ENCODE results near the gene DCUN1D2.

DCUN1D2 gene

DNA sequence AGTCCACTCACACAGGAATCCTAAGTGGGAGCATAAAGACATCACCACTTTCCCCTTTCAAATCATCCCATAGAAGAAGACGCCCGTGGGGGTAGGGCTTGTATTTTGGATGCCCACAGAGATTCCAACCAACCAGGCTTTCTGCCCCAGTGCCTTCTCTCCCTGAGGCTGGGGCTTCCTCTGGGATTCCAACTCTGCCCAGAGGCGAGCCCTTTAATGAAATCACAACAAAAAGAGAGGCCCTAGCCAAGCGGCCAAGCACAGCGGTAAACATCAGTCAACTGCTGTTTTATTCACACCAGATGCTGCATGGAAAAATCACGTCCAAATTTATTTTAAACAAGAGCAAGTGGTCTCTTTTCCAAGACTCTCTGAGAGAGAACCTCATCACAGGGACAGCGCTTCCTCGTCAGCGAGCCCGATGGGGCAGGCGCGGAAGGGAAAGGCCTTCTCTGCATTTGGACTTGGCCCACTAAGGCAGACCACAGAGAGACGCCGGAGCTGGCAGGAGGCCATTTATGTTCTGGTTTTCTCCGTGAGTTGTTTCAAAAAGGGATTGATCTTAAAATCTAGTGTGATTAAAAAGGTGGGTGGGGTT is 68.7 kb downstream of the DCUN1D2 start:
- Histone ChIP-seq H3K9me3 (no peaks in the 10 kb centered on the region), H3K27me3 (peaks cover 6% of the 10 kb centered on the region), H3K4me3 (ENCODE audit: low read depth, low read length) (peak overlapping the region; percentile 26), H3K4me1 (no peaks in the 10 kb centered on the region), H3K36me3 (no peaks in the 10 kb centered on the region)
- no peak for DNase-seq
- TF ChIP-seq, protein P1, sequence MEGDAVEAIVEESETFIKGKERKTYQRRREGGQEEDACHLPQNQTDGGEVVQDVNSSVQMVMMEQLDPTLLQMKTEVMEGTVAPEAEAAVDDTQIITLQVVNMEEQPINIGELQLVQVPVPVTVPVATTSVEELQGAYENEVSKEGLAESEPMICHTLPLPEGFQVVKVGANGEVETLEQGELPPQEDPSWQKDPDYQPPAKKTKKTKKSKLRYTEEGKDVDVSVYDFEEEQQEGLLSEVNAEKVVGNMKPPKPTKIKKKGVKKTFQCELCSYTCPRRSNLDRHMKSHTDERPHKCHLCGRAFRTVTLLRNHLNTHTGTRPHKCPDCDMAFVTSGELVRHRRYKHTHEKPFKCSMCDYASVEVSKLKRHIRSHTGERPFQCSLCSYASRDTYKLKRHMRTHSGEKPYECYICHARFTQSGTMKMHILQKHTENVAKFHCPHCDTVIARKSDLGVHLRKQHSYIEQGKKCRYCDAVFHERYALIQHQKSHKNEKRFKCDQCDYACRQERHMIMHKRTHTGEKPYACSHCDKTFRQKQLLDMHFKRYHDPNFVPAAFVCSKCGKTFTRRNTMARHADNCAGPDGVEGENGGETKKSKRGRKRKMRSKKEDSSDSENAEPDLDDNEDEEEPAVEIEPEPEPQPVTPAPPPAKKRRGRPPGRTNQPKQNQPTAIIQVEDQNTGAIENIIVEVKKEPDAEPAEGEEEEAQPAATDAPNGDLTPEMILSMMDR (IDR thresholded peaks at IDR 0.05; ENCODE audit: low read depth, low read length): no peak

DNA sequence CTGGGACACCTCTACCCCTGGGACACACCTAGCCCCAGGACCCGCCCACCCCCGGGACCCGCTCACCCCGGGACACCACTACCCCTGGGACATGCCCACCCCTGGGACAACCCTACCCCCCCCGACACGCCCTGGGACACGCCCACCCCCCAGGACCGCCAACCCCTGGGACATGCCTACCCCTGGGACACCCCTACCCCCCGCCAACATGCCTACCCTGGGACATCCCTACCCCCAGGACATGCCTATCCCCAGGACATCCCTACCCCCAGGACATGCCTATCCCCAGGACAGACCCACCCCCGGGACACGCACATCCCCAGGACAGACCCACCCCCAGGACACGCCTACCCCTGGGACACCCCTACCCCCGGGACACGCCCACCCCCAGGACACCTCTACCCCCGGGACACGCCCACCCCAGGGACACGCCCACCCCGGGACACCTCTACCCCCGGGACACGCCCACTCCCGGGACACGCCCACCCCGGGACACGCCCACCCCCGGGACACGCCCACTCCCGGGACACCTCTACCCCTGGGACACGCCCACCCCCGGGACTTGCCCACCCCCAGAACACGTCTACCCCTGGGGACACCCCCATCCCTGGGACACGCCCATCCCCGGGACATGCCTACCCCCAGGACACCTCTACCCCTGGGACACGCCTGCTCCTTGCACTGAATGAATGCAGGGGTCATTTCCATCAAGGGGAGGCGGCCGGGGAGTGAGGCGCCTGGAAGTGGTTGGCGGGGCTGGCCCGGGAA is 69.5 kb downstream of the DCUN1D2 start:
- Histone ChIP-seq H3K27me3 (peaks cover 6% of the 10 kb centered on the region), H3K9me3 (no peaks in the 10 kb centered on the region), H3K4me1 (no peaks in the 10 kb centered on the region), H3K36me3 (no peaks in the 10 kb centered on the region), H3K4me3 (ENCODE audit: low read depth, low read length) (no peak overlapping the region)
- no peak for DNase-seq
- TF ChIP-seq, protein P1 (IDR thresholded peaks at IDR 0.05; ENCODE audit: low read depth, low read length): no peak

DNA sequence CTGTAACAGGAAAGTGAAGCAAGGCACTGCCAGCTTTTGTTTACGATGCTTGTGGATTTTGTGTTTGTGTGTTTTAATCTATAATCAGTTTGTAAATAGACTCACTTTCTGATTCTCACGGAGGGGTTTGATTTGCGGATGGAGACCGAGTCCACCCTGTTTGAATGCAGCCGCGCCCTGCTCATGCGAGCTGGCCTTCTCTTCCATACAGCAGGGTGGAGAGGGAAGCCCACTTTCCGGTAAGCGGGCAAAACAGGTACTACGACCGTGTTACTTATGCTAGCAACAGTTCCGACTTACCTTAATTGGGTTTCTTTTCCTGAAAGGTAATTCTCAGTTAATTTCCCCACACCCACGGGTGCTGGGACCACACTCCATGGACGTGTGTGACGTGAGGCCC is 70.3 kb downstream of the DCUN1D2 start:
- Histone ChIP-seq H3K4me1 (no peaks in the 10 kb centered on the region), H3K4me3 (ENCODE audit: low read depth, low read length) (no peak overlapping the region), H3K9me3 (no peaks in the 10 kb centered on the region), H3K27me3 (peaks cover 6% of the 10 kb centered on the region), H3K36me3 (no peaks in the 10 kb centered on the region)
- TF ChIP-seq, protein P1 (IDR thresholded peaks at IDR 0.05; ENCODE audit: low read depth, low read length): no peak
- no peak for DNase-seq

DNA sequence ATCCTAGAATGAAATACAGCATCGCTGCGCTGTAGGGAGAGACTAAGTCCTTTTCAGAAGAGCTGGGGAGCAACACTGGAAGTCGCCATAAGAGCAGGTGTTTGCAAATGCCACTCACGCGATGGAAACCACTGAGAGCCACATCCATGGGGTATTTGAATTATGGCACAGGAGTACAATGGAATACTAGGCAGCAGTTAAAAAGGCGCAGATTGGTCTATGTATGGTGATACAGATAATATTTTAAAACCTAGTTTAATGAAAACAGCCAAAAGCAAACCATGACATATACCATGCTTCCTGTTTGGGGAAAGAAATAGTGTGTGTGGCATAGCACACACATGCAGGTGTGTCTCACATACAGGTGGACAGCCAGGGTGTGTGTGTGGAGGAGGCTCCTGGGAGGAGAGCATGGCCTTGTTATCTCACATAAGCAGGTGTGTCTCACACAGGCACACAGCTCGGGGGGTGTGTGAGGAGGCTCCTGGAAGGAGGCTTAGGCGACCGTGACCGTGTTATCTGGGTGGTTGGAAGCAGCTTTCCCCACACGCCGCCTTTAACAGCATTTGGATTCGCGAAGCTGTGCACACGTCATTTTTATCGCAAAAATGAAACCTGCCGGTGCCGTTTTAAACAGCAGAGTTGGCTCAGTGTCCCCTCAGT is 70.8 kb downstream of the DCUN1D2 start:
- H3K4me1 ChIP-seq: no peaks in the 10 kb centered on the region
- no peak for DNase-seq
- H3K36me3 ChIP-seq: no peaks in the 10 kb centered on the region
- H3K9me3 ChIP-seq: no peaks in the 10 kb centered on the region
- H3K27me3 ChIP-seq: peaks cover 6% of the 10 kb centered on the region
- TF ChIP-seq, protein P1 (IDR thresholded peaks at IDR 0.05; ENCODE audit: low read depth, low read length): no peak
- no peak overlapping the region for H3K4me3 ChIP-seq (ENCODE audit: low read depth, low read length)

DNA sequence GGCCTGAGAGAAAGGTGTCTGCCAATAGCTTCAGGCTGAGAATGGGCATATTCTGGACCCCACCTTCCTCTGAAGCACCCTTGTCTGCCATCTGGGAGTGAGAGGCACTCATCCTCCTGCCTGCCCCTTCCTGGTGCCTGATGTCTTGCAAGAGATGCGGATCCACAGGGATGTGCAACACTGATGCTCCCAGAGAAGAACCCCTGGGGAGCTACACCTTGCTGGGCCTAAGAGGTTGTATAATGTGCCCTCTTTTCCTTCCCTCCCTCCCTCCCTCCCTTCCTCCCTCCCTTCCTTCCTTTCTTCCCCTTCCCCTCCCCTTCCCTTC is 71.8 kb downstream of the DCUN1D2 start:
- Histone ChIP-seq H3K4me3 (ENCODE audit: low read depth, low read length) (no peak overlapping the region), H3K9me3 (no peaks in the 10 kb centered on the region), H3K27me3 (peaks cover 6% of the 10 kb centered on the region), H3K4me1 (no peaks in the 10 kb centered on the region), H3K36me3 (no peaks in the 10 kb centered on the region)
- TF ChIP-seq, protein P1 (IDR thresholded peaks at IDR 0.05; ENCODE audit: low read depth, low read length): no peak
- DNase-seq: no peak

Data from BE2C (cell line).